DMS153 (cell line): ENCODE results near the gene ANO1.
"Not testable (repeated sequence)": the region's sequence is repeated elsewhere in the genome, so short reads cannot be mapped to it uniquely, and the experiment has no call there.

Experiments used
- DNase-seq: peaks from one replicate; lab custom pipeline; 2025; lab: John Stamatoyannopoulos, UW

Gene ANO1

DNA sequence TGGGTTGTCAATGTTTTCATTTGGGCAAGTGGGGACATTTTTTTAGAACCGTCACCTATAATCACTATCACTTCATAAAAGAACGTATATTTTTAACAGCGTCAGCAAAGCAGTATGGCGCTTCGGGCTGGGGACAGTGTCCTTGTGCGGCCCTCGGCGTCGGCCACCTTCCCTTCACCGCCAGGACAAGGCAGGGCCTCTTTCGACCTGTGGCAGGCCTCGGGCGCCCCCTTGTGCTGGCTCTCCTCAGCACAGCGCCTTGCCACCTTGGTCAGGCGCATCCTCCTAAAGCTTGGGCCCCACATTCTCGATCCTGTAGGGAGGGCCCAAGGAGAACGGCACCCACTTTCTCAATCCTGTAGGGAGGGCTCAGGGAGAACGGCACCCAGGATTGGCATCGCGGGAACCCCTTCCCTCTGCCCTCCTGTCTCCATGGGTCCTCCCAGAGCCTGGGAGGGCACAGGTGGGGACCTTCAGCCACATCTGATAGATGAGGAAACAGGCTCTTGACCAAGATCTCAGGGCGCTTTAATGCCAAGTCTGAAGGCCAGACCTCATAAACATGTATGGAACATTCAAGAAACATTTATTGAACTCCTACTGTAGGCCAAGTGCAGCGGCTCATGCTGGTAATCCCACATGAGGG lies 113.5 kb downstream of the ANO1 start:
- DNase-seq, result peak; percentile 22

DNA sequence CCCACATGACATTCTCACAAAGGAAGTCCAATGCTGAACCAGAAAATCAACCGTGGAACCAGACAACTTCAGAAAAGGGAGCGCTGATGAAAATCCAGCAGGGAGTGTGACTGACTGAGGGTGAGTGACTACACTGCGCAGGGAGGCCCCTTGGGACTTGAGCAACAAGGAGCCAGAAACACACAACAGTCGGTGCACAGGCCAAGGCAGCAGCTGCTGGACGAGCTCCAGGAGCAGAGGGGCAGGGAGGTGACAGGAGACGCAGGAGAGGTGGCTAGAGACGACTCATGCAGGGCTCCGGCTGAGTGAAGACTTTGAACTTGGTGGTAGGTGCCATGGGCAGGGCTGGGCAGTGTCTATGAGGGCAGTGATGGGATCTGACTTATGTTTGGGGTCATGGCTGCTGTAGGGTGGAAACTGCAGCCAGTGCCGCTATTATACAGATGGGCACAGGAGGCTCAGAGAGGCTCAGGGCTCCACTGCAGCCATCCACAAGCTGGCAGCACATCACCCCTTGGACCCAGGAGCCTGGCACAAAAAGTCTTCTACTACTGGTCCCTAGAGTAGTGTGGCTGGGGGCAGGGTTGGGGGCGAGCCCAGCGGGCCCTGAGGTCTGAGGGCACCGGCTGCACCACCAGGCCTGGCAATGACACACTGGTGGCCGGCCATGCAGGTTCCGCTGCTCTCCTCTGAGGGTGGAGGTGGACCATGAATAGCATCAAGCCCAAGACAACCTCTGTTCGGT lies 114.7 kb downstream of the ANO1 start:
- no peak for DNase-seq

DNA sequence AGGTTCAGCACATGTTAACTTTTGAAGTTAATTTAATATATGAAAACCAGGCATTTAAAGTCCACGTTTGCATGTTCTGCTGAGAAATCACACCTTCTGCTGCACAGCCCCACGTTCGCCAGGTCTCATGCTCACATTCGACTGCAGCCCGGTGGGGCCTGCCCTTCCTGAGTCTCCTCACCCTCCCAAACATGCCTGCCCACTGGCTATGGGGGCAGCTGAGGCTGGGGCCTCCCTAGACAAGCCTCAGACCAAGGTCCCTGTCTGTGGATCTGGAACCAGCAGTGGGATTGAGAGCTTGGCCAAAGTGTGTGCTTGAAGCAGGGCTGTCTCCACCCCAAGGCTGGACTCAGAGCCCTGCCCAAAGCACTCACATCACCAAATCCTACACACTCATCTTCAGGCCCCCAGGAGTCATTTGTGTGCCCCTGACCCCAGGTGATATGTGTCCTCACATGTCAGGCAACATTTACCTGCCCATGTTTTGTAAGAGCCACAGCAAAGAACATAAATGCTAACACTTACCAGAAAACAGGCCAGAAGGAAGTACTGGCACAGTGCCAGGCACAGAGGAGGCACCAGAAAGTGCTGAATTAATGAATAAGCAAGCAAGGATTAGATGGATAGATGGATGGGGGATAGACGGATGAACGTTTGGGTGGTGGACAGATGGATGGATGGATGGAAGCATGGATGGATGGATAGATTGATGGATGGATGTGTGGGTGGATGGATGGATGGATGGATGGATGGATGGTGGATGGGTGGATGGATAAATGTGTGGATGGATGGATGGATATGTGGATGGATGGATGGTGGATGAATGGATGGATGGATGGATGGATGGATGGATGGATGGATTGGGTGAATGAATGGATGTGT lies 115.5 kb downstream of the ANO1 start:
- no peak for DNase-seq

DNA sequence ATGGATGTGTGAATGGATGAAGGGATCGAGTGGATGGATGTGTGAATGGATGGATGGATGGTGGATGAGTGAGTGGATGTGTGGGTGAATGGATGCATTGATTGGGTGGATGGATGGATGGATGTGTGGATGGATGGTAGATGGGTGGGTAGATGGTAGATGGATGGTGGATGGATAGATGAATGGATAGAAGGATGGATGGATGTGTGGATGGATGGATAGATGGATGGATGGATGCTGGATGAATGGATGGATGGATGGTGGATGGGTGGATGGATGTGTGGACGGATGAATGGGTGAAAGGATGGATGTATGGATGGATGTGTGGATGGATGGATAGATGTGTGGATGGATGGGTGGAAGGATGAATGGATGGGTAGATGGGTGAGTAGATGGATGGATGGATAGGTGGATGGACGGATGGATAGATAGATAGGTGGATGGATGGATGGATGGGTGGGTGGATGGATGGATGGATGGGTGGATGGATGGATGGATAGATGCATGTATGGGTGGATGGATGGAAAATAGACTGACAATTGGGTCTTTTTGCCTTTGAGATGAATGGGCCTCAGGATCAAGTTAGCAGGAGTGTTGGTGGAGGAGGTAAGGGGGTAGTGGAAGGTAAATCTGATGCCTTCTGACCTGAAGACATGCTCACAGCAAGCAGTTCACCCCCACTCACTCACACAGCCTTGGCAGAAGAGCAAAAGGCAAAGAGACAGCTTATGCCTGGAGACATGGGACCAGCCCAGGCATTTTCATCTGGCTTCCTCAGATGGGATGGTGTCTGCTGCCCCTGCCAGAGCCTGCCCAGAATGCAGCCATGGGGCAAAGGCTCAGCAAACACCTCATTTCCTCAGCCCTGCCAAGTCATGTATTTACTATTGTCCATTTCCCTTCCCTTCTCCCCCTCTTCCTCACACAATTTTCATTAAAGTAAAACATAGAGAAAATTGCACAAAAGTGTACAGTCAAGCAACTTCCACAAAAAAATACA lies 117.0 kb downstream of the ANO1 start:
- DNase-seq, result no peak

DNA sequence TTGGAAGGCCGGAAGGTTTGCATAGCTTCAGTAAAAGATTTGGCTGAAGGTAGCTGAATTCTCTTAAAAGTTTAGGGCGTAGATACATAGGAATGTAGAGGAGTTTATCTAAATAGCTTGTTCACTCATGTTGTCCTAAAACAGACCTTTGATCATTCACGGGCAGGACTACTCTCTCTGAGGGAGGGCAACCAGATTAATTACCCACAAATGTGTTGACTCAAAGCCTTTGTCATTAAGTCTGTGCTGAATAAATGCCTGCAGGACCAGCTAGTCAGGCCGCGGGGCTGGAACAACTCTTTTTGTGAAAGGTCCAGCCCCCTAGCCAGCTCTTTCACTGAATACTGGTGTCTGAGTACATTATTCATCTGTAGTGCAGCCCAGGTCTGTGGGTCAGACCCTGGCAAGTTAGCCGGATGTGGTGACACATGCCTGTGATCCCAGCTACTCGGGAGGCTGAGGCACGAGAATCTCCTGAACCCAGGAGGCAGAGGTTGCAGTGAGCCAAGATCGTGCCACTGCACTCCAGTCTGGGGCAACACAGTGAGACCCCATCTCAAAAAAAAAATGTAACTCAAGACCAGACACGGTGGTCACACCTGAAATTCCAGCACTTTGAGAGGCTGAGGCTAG lies 122.2 kb downstream of the ANO1 start:
- no peak for DNase-seq

DNA sequence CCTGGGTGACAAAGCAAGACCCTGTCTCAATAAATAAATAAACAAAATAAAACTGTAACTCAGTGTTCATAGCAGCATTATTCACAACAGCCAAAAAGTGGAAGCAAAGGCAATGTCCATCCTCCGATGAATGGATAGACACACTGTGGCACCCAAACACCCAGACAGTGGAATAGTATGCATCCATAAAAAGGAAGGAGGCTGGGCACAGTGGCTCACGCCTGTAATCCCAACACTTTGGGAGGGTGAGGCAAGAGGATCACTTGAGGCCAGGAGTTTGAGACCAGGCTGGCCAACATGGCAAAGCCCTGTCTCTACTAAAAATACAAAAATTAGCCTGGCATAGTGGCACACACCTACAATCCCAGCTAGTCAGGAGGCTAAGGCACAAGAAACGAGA lies 122.9 kb downstream of the ANO1 start:
- DNase-seq, result not testable (repeated sequence)

DNA sequence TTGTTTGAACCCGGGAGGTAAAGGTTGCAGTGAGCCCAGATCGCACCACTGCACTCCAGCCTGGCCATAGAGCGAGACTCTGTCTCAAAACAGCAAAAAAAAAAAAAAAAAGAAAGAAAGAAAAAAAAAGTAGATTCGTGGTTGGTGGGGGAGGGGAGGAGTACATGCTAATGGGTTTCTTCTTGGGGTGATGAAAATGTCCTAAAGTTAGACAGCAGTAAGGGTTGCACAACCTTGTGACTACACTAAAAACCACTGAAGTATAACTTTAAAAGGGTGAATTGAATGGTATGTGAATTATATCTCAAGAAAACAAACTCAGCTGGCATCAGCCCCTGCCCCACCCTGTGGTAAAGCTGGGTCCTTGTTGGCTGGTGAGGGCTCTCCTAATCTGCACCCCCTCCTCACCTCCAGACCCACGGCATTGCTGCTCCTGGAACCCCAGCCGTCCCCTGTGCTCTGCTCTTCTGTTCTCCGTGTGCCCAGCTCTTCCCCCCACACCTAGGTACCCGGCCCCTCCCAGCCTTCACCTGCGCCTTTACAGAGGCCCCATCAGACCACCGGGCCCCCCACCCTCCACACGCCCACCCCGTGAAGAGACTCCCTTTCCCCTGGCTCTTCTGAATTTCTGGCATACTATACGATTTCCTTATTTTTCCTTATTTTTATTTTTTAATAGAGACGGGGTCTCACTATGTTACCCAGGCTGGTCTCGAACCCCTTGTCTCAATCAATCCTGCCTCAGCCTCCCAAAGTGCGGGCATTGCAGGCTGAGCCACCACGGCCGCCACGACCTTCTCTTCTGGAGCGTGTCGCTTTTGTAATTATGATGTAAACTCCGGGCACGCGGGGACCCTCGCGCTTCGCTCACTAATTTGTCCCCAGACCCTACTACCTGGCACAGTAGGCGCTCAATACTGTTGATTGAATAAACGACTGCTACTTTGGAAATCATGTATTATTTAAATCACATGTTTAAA lies 124.1 kb downstream of the ANO1 start:
- no peak for DNase-seq

DNA sequence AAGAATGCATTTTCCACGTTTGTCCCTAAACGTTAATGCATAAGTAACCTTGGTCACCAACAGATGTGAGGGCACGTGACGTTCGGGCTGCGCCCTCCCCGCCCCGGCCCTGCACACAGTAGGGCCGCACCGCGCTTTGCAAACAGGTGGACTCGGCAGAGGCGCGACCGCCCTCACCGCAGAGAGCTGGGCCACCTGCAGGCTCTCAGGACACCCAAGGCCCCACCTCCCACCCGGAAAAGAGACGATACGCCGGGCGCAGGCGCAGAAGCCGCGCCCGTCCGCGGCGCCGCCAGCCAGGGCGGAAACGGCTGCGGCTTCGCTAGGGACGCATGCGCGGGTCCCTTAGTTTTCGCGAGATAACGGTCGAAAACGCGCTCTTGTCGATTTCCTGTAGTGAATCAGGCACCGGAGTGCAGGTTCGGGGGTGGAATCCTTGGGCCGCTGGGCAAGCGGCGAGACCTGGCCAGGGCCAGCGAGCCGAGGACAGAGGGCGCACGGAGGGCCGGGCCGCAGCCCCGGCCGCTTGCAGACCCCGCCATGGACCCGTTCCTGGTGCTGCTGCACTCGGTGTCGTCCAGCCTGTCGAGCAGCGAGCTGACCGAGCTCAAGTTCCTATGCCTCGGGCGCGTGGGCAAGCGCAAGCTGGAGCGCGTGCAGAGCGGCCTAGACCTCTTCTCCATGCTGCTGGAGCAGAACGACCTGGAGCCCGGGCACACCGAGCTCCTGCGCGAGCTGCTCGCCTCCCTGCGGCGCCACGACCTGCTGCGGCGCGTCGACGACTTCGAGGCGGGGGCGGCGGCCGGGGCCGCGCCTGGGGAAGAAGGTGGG lies 125.0 kb downstream of the ANO1 start, which contains the start of gene FADD:
Gene FADD (plus strand): TSS at position 377 of the 831 bp plus-strand sequence. CDS start 164 bp downstream, at position 541.
- peak; percentile 89 for DNase-seq

DNA sequence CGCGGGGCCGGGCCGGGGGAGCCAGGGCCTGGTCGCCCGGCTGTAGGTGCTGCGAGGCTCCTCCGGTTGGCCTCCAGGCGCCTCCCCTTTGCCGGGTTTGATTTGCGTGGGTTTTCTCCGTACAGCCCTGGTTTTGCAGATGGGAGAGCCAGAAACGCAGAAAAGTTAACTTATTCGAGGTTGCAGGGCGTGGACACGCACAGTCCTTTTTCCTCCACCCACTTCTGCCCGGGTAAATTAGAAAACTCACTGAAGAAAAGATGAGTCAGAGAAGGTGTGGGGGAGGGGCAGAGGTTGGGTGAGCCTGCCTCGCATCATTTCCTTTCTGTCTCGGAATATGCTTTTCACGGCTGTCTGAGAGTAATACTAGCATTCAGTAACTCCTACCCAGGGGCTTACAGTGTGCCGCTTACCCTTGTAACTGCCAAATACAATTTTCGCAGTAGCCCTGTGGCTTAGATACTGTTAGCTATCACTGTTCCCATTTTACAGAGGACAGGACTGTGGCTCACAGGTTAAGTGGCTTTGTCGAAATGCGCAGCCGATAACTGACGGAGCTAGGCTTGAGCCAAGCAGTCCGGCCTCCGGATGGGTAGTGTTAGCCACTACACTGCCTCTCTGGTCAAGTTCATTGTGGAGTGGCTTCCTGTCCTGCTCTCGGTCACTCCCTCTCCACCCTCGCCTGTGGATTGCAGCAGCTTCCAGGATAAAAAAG lies 125.8 kb downstream of the ANO1 start:
- DNase-seq, result no peak

DNA sequence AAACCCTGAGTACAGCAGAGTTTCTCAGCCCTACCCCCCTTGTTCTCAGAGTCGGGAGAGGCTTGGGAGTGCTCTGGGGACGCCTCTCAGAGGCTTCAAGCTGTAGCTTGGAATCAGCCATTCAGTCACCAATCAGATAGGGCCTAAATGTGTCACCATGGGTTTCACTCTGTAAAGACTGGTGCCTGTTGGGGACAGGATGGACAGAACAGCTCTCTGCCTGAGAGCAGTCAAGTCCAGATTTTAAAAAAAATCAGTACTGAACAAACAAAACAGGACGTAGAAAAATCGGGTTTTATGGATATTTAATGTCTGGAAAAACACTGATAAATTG lies 126.3 kb downstream of the ANO1 start:
- no peak for DNase-seq

DNA sequence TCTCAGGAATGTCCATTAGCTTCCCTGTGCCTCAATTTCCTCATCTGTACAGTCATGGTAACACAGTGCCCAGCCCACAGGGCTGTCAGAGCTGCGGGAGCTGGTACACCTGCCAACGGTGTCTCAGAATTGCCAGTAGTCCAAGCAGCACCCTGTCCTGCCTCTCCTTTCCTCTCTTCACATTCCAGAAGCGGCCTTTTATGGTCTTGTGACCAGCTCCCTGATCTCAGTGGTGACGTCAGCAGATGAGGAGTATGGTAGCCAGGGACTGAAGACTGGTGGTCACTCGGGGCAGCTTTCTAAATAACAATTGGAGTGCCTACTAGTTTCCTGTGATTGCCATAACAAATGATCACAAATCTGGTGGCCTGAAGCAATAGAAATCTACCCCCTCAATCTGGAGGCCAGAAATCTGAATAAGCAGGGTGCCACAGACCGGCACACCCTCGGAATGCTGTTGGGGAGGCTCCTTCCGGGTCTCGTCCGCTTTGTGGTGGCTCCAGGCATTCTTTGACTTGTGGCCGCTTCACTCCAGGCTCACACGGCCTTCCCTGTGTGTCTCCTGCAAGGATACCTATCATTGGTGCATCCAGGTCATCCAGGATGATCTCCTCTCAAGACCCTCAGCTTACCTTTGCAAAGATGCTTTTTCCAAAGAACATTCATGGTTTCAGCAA lies 127.1 kb downstream of the ANO1 start:
- DNase-seq, result no peak

DNA sequence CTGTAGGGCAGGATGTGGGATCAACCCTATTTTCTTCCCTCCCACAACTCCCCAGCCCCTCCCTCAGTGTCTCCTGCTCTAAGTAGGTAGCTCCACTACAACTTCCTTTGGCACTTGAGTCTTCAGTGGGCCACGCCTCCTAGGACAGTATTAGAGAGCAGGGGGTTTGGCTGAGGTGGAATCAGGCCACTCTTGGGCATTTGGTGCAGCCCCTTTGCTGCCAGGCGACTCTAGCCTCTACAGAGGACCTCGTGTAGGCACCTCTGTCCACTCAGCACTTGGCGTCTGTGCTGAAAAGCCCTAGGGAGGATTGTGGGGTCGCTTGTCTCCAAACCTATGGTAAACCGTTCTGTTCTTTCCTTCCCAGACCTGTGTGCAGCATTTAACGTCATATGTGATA lies 127.6 kb downstream of the ANO1 start:
- DNase-seq, result no peak

DNA sequence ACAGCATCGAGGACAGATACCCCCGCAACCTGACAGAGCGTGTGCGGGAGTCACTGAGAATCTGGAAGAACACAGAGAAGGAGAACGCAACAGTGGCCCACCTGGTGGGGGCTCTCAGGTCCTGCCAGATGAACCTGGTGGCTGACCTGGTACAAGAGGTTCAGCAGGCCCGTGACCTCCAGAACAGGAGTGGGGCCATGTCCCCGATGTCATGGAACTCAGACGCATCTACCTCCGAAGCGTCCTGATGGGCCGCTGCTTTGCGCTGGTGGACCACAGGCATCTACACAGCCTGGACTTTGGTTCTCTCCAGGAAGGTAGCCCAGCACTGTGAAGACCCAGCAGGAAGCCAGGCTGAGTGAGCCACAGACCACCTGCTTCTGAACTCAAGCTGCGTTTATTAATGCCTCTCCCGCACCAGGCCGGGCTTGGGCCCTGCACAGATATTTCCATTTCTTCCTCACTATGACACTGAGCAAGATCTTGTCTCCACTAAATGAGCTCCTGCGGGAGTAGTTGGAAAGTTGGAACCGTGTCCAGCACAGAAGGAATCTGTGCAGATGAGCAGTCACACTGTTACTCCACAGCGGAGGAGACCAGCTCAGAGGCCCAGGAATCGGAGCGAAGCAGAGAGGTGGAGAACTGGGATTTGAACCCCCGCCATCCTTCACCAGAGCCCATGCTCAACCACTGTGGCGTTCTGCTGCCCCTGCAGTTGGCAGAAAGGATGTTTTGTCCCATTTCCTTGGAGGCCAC lies 128.3 kb downstream of the ANO1 start:
- DNase-seq, result no peak

DNA sequence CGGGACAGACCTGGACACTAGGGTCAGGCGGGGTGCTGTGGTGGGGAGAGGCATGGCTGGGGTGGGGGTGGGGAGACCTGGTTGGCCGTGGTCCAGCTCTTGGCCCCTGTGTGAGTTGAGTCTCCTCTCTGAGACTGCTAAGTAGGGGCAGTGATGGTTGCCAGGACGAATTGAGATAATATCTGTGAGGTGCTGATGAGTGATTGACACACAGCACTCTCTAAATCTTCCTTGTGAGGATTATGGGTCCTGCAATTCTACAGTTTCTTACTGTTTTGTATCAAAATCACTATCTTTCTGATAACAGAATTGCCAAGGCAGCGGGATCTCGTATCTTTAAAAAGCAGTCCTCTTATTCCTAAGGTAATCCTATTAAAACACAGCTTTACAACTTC lies 128.9 kb downstream of the ANO1 start:
- DNase-seq, result no peak

DNA sequence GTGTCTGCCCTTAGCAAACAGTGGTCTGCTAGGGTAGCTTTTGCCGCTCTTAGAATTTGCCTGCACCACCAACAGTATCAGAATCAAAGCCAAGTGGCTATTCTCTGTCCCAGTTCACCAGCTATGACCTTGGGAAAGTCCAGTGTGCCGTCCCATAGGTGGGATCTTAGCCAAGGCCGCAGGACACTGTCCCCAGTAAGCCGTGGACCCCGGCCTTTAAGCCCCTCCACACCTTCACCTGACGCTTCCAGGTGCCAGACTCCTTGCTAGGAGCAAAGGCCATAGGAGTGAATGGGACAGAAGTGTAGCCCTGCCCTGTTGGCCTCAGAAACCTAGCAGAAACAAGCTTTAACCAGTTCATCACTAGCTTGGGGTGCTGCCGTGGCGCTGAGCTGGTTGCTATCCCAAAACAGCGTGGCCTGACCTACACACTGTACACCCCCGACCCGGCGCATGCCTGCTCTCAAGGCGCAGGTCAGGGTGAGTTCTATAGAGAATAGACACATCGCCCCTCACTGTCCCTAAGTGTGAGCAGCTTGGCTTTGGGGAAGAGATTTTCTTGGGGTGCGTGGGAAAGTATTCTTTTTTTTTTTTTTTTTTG lies 129.5 kb downstream of the ANO1 start:
- DNase-seq, result no peak

DNA sequence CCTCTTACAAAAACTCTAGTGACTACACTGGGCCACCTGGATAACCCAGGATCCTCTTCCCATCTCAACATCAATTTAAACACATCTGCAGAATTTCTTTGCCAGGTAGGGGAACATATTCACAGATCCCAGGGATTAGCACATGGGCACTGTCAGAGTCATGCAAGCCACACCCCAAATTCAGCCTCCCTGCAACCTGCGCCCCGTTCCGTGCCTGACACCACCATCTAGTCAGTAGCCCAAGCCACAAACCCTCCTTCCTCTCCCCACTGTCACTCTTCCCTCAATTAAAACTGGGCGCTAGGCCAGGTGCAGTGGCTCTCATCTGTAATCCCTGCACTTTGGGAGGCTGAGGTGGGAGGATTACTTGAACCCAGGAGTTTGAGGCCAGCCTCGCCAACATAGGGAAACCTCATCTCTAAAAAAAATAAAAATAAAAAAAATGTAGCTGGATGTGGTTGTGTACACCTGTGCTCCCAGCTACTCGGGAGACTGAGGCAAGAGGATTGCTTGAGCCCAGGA lies 131.3 kb downstream of the ANO1 start:
- DNase-seq, result no peak
